ENCODE measurements around the gene NR4A2.
A peak's percentile ranks its signal among the peaks of the same experiment; 100 is the strongest.

The NR4A2 gene

DNA sequence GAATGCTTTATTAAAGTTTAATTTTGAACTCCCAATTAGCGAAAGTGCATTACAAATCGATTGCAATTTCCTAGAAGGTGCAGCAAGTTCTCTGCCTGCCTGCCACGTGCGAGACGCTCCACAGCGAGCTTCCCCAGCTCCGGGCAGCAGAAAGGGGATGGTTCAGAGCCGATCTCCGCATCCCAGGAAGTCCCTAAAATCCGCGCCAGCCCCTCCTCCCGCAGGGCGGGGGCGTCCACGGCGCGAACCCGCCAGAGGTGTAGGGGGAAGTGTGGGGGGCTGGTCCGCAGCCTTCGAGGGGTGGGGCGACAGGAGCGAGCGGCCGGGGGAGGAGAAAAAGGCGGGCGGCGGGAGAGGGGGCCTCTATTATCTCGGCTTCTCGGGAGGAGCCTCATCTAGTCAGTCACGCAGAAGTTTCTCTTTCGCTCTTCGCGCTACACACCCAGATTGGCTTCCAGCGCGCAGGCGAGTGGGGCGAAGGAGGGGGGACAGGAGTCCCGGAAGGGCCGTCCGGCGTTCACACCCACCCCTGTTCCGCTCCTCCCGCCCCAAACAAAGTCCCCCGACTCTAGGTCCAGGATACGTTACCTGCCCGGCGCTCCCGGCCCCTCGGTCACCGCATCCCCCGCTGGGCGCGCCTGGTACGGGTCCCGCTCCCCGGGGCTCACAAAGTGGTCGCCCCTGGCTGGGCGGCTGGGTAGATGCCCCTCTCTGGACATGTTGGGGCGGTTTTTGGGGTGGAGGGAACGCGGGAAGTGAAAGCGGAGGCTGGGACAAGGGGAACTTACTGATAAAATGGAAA, 9.1 kb upstream of the NR4A2 start (continued):
- no peak for TF ChIP-seq SETDB1 (IDR thresholded peaks at IDR 0.05; ENCODE audit: insufficient read length, low read length)
- TF ChIP-seq IKZF3 (tag by site-specific recombination; IDR thresholded peaks at IDR 0.05) = peak; percentile 67
- no peak for TF ChIP-seq ZNF768 (tag by site-specific recombination; IDR thresholded peaks at IDR 0.05)
- TF ChIP-seq, protein P1, sequence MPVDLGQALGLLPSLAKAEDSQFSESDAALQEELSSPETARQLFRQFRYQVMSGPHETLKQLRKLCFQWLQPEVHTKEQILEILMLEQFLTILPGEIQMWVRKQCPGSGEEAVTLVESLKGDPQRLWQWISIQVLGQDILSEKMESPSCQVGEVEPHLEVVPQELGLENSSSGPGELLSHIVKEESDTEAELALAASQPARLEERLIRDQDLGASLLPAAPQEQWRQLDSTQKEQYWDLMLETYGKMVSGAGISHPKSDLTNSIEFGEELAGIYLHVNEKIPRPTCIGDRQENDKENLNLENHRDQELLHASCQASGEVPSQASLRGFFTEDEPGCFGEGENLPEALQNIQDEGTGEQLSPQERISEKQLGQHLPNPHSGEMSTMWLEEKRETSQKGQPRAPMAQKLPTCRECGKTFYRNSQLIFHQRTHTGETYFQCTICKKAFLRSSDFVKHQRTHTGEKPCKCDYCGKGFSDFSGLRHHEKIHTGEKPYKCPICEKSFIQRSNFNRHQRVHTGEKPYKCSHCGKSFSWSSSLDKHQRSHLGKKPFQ (tag by site-specific recombination; IDR thresholded peaks at IDR 0.05) = peak; percentile 90
- TF ChIP-seq ZNF24 (tag by site-specific recombination; IDR thresholded peaks at IDR 0.05) = no peak
- TF ChIP-seq, protein P2, sequence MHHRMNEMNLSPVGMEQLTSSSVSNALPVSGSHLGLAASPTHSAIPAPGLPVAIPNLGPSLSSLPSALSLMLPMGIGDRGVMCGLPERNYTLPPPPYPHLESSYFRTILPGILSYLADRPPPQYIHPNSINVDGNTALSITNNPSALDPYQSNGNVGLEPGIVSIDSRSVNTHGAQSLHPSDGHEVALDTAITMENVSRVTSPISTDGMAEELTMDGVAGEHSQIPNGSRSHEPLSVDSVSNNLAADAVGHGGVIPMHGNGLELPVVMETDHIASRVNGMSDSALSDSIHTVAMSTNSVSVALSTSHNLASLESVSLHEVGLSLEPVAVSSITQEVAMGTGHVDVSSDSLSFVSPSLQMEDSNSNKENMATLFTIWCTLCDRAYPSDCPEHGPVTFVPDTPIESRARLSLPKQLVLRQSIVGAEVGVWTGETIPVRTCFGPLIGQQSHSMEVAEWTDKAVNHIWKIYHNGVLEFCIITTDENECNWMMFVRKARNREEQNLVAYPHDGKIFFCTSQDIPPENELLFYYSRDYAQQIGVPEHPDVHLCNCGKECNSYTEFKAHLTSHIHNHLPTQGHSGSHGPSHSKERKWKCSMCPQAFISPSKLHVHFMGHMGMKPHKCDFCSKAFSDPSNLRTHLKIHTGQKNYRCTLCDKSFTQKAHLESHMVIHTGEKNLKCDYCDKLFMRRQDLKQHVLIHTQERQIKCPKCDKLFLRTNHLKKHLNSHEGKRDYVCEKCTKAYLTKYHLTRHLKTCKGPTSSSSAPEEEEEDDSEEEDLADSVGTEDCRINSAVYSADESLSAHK (tag by site-specific recombination; IDR thresholded peaks at IDR 0.05) = 0 out of 2 replicates have a peak, but pooled peaks have one; percentile 9
- peak; percentile 82 for TF ChIP-seq GLIS2 (tag by site-specific recombination; IDR thresholded peaks at IDR 0.05)
- peak; percentile 79 for TF ChIP-seq EGR2 (tag by site-specific recombination; IDR thresholded peaks at IDR 0.05; ENCODE audit: low read depth)
- peak; percentile 9; the same call in 1 of the 2 replicates for TF ChIP-seq SCRT2 (tag by site-specific recombination; IDR thresholded peaks at IDR 0.05)
- TF ChIP-seq ZNF621 (tag by site-specific recombination; IDR thresholded peaks at IDR 0.05) = no peak
- peak; percentile 71; the same call in 1 of the 2 replicates for TF ChIP-seq KLF10 (tag by site-specific recombination; IDR thresholded peaks at IDR 0.05)
- no peak for TF ChIP-seq ZNF433 (tag by site-specific recombination; IDR thresholded peaks at IDR 0.05; ENCODE audit: low read depth)
- TF ChIP-seq ZXDB (tag by site-specific recombination; IDR thresholded peaks at IDR 0.05) = 0 out of 2 replicates have a peak, but pooled peaks have one; percentile 16

DNA sequence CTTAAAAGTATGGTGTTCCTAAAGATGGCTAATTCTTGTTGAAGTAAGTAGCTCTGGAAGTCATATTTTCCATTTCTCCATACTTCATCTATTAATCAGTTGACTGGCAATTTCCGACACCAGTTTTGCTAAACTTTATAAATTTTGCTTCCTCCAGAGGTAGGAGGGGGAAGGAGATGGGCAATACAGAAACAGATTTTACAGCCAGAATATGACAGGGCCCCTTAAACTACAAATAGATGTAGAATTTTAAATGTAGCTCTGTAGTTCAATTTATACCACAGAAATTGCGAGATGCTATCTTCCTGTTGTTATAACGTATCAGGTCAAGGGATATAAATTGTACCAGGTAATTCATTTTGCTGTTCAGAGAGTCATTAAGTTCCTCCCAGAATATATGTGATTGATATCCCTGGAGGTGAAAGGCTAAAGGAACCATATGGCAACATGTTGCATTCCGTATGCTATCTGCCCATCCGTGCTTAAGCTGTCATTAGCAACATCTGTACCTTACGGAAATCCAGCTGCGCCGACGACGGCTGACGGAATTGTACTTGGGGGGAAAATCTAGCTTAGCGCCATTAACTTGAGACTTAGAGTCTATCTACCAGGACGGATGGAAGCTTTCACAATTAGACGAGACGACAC, 8.4 kb upstream of the NR4A2 start:
- CTCF ChIA-PET = interaction anchor here (0.6 to 0.7 kb wide), 2 partner anchors 249 to 315 kb away, joined by 3 read pairs; no protein-coding TSS in a partner anchor
- Histone ChIP-seq H3K36me3 (ENCODE audit: control insufficient read depth in 2 of 2, insufficient read depth in 1 of 2, low read length in 2 of 2) (no peaks in the 10 kb centered on the region), H3K4me3 (ENCODE audit: low read depth, low read length) (peak overlapping the region; percentile 81), H3K4me1 (ENCODE audit: control insufficient read depth, insufficient read depth, low read length) (peaks cover 7% of the 10 kb centered on the region; the same call in 1 of the 2 replicates), H3K9me3 (ENCODE audit: control insufficient read depth, insufficient read depth, low read depth, low read length) (no peaks in the 10 kb centered on the region), H3K27ac (ENCODE audit: extremely low read depth, low read depth, low read length) (peak overlapping the region; percentile 98)
- POLR2A ChIA-PET = interaction anchor here (0.7 to 1.2 kb wide), 3 partner anchors 8 to 495 kb away, joined by 3 to 6 read pairs (median 3); partner anchors contain the start of gene NR4A2
- TF ChIP-seq KLF9 (tag by site-specific recombination; IDR thresholded peaks at IDR 0.05; ENCODE audit: low read depth) = no peak
- no peak for TF ChIP-seq ZNF274 (IDR thresholded peaks at IDR 0.05; ENCODE audit: low read length)
- no peak for TF ChIP-seq ZNF274 (tag by site-specific recombination; IDR thresholded peaks at IDR 0.05; ENCODE audit: borderline replicate concordance)
- TF ChIP-seq, protein P3, sequence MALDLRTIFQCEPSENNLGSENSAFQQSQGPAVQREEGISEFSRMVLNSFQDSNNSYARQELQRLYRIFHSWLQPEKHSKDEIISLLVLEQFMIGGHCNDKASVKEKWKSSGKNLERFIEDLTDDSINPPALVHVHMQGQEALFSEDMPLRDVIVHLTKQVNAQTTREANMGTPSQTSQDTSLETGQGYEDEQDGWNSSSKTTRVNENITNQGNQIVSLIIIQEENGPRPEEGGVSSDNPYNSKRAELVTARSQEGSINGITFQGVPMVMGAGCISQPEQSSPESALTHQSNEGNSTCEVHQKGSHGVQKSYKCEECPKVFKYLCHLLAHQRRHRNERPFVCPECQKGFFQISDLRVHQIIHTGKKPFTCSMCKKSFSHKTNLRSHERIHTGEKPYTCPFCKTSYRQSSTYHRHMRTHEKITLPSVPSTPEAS (tag by site-specific recombination; IDR thresholded peaks at IDR 0.05) = 0 out of 2 replicates have a peak, but pooled peaks have one; percentile 10
- TF ChIP-seq, protein P4, sequence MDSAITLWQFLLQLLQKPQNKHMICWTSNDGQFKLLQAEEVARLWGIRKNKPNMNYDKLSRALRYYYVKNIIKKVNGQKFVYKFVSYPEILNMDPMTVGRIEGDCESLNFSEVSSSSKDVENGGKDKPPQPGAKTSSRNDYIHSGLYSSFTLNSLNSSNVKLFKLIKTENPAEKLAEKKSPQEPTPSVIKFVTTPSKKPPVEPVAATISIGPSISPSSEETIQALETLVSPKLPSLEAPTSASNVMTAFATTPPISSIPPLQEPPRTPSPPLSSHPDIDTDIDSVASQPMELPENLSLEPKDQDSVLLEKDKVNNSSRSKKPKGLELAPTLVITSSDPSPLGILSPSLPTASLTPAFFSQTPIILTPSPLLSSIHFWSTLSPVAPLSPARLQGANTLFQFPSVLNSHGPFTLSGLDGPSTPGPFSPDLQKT (IDR thresholded peaks at IDR 0.05; ENCODE audit: borderline replicate concordance, low read depth, low read length) = no peak
- TF ChIP-seq, protein P5, sequence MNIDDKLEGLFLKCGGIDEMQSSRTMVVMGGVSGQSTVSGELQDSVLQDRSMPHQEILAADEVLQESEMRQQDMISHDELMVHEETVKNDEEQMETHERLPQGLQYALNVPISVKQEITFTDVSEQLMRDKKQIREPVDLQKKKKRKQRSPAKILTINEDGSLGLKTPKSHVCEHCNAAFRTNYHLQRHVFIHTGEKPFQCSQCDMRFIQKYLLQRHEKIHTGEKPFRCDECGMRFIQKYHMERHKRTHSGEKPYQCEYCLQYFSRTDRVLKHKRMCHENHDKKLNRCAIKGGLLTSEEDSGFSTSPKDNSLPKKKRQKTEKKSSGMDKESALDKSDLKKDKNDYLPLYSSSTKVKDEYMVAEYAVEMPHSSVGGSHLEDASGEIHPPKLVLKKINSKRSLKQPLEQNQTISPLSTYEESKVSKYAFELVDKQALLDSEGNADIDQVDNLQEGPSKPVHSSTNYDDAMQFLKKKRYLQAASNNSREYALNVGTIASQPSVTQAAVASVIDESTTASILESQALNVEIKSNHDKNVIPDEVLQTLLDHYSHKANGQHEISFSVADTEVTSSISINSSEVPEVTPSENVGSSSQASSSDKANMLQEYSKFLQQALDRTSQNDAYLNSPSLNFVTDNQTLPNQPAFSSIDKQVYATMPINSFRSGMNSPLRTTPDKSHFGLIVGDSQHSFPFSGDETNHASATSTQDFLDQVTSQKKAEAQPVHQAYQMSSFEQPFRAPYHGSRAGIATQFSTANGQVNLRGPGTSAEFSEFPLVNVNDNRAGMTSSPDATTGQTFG (tag by site-specific recombination; IDR thresholded peaks at IDR 0.05; ENCODE audit: borderline replicate concordance) = no peak
- TF ChIP-seq ZNF341 (tag by site-specific recombination; IDR thresholded peaks at IDR 0.05; ENCODE audit: low read depth) = no peak
- TF ChIP-seq ZNF23 (tag by site-specific recombination; IDR thresholded peaks at IDR 0.05; ENCODE audit: borderline replicate concordance) = no peak
- TF ChIP-seq ZBTB21 (tag by site-specific recombination; IDR thresholded peaks at IDR 0.05) = no peak
- no peak for TF ChIP-seq HOXC10 (CRISPR knock-in tag; IDR thresholded peaks at IDR 0.05)
- peak; percentile 81 for TF ChIP-seq SCRT2 (tag by site-specific recombination; IDR thresholded peaks at IDR 0.05)
- TF ChIP-seq KLF16 (tag by site-specific recombination; IDR thresholded peaks at IDR 0.05) = no peak
- peak; percentile 22; the same call in 1 of the 2 replicates for TF ChIP-seq SCRT1 (tag by site-specific recombination; IDR thresholded peaks at IDR 0.05; ENCODE audit: borderline replicate concordance)
- peak; percentile 58 for TF ChIP-seq WT1 (tag by site-specific recombination; IDR thresholded peaks at IDR 0.05)
